ENCODE data around the gene MARCHF2.
A peak's percentile ranks its signal among the peaks of the same experiment; 100 is the strongest.
"Not testable (repeated sequence)": the region's sequence is repeated elsewhere in the genome, so short reads cannot be mapped to it uniquely, and the experiment has no call there.

MARCHF2 gene

DNA sequence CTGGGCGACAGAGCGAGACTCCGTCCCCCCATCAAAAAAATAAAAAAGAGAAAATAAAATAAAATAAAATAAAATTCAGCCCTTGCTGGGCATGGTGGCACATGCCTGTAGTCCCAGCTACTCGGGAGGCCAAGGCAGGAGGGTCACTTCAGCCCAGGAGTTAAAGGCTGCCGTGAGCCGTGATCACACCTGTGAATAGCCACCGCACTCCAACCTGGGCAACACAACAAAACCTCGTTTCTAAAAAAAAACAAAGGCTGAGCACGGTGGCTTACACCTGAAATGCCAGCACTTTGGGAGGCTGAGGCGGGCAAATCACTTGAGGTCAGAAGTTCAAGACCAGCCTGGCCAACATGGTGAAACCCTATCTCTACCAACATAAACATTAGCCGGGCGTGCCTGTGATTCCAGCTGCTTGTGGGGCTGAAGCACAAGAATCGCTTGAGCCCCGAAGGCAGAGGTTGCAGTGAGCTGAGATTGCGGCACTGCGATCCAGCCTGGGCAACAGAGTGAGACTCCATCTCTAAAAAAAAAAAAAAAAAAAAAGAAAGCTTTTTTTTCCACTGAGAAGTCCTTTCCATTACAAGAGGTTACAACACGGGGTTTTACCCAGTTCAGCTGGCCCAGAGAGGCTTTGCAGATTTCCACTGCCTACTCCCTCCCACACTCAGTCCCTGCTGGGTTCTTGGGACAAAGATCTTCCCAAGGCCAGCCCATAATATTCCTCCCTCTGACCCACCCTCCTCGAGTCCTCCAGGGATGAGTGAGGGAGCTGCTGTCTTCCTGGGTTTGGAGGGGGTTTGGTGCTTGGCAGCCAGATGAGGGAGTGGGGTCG, 42.7 kb upstream of the MARCHF2 start:
- no peak overlapping the region for H3K4me3 ChIP-seq (ENCODE audit: low read length)
- TF ChIP-seq, protein P1, sequence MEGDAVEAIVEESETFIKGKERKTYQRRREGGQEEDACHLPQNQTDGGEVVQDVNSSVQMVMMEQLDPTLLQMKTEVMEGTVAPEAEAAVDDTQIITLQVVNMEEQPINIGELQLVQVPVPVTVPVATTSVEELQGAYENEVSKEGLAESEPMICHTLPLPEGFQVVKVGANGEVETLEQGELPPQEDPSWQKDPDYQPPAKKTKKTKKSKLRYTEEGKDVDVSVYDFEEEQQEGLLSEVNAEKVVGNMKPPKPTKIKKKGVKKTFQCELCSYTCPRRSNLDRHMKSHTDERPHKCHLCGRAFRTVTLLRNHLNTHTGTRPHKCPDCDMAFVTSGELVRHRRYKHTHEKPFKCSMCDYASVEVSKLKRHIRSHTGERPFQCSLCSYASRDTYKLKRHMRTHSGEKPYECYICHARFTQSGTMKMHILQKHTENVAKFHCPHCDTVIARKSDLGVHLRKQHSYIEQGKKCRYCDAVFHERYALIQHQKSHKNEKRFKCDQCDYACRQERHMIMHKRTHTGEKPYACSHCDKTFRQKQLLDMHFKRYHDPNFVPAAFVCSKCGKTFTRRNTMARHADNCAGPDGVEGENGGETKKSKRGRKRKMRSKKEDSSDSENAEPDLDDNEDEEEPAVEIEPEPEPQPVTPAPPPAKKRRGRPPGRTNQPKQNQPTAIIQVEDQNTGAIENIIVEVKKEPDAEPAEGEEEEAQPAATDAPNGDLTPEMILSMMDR (IDR thresholded peaks at IDR 0.05; ENCODE audit: insufficient read depth, low read depth, low read length, missing control alignments), result no peak
- no peak for DNase-seq (ENCODE audit: low read depth)

DNA sequence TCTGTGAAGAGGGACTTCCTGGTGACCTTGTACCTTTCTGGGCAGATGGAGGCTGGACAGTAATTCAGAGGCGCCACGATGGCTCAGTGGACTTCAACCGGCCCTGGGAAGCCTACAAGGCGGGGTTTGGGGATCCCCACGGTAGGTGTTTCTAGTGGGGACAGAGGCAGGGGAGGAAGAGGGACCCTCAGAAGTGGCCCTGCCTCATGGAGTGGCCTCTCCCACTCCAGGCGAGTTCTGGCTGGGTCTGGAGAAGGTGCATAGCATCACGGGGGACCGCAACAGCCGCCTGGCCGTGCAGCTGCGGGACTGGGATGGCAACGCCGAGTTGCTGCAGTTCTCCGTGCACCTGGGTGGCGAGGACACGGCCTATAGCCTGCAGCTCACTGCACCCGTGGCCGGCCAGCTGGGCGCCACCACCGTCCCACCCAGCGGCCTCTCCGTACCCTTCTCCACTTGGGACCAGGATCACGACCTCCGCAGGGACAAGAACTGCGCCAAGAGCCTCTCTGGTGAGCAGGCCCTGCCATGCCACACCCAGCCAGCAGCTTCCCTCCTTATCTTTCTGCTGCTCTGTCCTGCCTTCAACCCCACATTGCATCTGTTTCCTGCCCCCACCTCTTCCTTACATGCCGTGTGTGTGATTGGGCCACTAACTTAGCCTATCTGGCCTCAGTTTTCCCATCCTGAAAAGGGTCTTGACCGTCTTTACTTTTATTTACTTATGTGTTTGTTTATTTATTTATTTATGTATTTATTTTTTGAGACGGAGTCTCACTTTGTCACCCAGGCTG, 41.9 kb upstream of the MARCHF2 start:
- DNase-seq (ENCODE audit: low read depth), result no peak

DNA sequence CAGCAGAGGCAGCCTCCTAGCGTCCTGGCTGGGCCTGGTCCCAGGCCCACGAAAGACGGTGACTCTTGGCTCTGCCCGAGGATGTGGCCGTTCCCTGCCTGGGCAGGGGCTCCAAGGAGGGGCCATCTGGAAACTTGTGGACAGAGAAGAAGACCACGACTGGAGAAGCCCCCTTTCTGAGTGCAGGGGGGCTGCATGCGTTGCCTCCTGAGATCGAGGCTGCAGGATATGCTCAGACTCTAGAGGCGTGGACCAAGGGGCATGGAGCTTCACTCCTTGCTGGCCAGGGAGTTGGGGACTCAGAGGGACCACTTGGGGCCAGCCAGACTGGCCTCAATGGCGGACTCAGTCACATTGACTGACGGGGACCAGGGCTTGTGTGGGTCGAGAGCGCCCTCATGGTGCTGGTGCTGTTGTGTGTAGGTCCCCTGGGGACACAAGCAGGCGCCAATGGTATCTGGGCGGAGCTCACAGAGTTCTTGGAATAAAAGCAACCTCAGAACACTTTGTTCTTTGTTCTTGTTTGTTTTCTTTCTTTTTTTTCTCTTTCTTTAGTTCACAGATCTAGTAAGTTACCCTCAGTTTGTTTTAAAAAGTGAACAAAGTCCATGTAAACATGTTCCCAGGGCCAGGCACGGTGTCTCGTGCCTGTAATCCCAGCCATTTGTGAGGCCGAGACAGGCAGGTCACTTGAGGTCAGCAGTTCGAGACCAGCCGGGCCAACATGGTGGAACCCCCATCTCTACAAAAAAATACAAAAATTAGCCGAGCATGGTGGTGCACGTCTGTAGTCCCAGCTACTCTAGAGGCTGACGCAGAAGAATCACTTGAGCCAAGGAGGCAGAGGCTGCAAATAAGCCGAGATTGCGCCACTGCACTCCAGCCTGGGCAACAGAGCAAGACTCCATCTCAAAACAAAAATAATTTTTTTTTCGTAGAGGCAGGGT, 39.0 kb upstream of the MARCHF2 start:
- no peak for DNase-seq (ENCODE audit: low read depth)
- no peak overlapping the region for H3K4me3 ChIP-seq (ENCODE audit: low read length)
- TF ChIP-seq, protein P1 (IDR thresholded peaks at IDR 0.05; ENCODE audit: insufficient read depth, low read depth, low read length, missing control alignments), result no peak

More for the DNA sequence above, 41.9 kb upstream of the MARCHF2 start:
- TF ChIP-seq, protein P1 (IDR thresholded peaks at IDR 0.05; ENCODE audit: insufficient read depth, low read depth, low read length, missing control alignments), result no peak
- H3K4me3 ChIP-seq (ENCODE audit: low read length), result no peak overlapping the region

DNA sequence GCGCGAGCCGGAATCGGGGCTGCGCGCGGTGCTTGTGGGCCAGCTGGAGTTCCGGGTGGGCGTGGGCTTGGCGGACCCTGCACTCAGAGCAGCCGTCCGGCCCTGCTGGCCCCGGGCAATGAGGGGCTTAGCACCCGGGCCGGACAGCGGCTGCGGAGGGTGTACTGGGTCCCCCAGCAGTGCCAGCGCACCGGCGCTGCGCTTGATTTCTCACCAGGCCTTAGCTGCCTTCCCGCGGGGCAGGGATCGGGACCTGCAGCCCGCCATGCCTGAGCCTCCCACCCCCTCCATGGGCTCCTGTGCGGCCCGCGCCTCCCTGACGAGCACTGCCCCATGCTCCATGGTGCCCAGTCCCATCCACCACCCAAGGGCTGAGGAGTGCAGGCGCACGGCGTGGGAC, 37.3 kb upstream of the MARCHF2 start:
- not testable (repeated sequence) for DNase-seq (ENCODE audit: low read depth); H3K4me3 ChIP-seq (ENCODE audit: low read length)

DNA sequence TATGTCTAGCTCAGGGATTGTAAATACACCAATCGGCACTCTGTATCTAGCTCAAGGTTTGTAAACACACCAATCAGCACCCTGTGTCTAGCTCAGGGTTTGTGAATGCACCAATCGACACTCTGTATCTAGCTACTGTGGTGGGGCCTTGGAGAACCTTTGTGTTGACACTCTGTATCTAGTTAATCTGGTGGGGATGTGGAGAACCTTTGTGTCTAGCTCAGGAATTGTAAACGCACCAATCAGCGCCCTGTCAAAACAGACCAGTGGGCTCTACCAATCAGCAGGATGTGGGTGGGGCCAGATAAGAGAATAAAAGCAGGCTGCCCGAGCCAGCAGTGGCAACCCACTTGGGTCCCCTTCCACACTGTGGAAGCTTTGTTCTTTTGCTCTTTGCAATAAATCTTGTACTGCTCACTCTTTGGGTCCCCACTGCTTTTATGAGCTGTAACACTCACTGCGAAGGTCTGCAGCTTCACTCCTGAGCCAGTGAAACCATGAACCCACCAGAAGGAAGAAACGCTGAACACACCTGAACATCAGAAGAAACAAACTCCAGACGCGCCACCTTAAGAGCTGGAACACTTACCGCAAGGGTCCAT, 36.6 kb upstream of the MARCHF2 start:
- DNase-seq (ENCODE audit: low read depth); H3K4me3 ChIP-seq (ENCODE audit: low read length): not testable (repeated sequence)

DNA sequence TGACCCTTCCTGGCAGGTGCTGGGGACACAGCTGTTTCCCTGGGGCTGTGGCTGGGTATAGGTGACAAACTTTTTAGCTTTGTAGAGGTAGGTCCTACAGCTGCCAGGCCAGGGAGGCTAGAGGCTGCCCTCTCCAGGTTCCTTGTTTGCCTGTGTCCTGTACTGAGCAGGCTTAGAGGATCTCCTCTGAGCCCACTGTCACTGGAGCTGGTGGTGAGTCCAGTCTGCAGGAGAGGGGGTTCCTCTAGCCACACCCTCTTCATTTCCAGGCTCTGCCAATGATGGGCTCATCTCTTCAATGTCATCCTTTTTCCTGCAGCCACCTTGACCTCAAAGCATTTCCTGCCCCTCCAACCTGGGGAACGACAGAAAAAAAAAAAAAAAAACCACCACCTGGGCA, 35.5 kb upstream of the MARCHF2 start:
- TF ChIP-seq, protein P1 (IDR thresholded peaks at IDR 0.05; ENCODE audit: insufficient read depth, low read depth, low read length, missing control alignments), result no peak
- DNase-seq (ENCODE audit: low read depth), result no peak
- no peak overlapping the region for H3K4me3 ChIP-seq (ENCODE audit: low read length)

DNA sequence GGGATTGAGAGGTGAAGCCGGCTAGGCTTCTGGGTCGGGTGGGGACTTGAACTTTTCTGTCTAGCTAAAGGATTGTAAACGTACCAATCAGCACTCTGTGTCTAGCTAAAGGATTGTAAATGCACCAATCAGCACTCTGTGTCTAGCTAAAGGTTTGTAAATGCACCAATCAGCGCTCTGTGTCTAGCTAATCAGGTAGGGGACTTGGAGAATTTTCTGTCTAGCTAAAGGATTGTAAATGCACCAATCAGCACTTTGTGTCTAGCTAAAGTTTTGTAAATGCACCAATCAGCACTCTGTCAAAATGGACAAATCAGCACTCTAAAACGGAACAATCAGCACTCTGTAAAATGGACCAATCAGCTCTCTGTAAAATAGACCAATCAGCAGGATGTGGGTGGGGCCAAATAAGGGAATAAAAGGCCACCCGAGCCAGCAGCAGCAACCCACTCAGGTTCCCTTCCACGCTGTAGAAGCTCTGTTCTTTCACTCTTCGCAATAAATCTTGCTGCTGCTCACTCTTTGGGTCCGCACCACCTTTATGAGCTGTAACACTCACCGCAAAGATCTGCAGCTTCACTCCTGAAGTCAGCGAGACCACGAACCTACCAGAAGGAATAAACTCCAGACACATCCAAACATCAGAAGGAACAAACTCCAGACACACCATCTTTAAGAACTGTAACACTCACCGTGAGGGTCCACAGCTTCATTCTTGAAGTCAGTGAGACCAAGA, 33.8 kb upstream of the MARCHF2 start:
- H3K4me3 ChIP-seq (ENCODE audit: low read length), result not testable (repeated sequence)

DNA sequence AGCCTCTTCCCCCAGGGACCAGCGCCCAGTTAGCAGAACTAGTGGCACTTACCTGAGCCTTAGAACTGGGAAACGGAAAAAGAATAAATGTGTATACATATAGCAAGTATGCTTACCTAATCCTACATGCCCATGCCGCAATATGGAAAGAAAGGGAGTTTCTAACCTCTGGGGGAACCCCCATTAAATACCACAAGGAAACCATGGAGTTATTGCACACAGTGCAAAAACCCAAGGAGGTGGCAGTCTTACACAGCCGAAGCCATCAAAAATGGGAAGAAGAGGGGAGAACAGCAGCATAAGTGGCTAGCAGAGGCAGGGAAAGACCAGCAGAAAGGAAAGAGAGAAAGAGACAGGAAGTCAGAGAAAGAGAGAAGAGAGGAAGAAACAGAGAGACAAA, 28.5 kb upstream of the MARCHF2 start:
- not testable (repeated sequence) for H3K4me3 ChIP-seq (ENCODE audit: low read length); DNase-seq (ENCODE audit: low read depth)

More for the DNA sequence above, 33.8 kb upstream of the MARCHF2 start:
- not testable (repeated sequence) for DNase-seq (ENCODE audit: low read depth)

DNA sequence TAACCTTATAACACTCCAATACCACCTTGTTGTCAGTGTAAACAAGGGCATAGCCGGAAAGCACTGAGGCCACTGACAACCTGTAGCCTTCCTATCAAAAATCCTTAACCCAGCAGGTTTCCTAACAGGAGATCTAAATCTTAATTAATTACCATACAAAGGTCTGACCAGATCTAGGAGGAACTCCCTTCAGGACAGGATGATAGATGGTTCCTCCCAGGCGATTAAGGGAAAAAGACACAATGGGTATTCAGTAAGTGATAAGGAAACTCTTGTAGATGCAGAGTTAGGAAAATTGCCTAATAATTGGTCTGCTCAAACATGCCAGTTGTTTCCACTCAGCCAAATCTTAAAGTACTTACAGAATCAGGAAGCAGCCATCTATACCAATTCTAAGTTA, 28.0 kb upstream of the MARCHF2 start:
- DNase-seq (ENCODE audit: low read depth); H3K4me3 ChIP-seq (ENCODE audit: low read length): not testable (repeated sequence)

DNA sequence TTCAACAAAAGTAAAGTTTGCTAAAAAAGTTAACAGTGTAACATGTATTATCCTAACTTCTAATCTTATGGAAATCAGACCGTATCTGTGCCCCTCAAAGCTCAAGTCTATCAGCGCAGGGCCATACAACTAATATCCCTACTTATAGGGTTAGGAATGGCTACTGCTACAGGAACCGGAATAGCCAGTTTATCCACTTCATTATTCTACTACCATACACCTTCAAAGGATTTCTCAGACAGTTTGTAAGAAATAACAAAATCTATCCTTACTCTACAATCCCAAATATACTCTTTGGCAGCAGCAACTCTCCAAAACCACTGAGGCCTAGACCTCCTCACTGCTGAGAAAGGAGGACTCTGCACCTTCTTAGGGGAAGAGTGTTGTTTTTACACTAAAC, 27.5 kb upstream of the MARCHF2 start:
- DNase-seq (ENCODE audit: low read depth), result peak; percentile 71
- H3K4me3 ChIP-seq (ENCODE audit: low read length), result not testable (repeated sequence)

DNA sequence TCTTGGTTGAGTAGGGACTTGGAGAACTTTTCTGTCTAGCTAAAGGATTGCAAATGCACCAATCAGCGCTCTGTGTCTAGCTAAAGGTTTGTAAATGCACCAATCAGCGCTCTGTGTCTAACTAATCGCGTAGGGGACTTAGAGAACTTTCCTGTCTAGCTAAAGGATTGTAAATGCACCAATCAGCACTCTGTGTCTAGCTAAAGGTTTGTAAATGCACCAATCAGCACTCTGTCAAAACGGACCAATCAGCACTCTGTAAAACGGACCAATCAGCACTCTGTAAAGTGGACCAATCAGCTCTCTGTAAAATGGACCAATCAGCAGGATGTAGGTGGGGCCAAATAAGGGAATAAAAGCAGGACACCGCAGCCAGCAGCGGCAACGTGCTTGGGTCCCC, 26.7 kb upstream of the MARCHF2 start:
- DNase-seq (ENCODE audit: low read depth), result not testable (repeated sequence)

More for the DNA sequence above, 26.7 kb upstream of the MARCHF2 start:
- H3K4me3 ChIP-seq (ENCODE audit: low read length), result not testable (repeated sequence)
